ENCODE measurements around the gene LTBP1. TPM values are rescaled to one million over a fixed set of nuclear protein-coding genes. Genes with fewer than 3 reads are reported as not detected.

The LTBP1 gene
- total and polyA plus RNA-seq, 2 of the 13 experiments (the other 11 are each of a cell fraction or from before 2014, with no cell fraction given): 0.12 to 0.22 TPM

- Histone ChIP-seq H3K36me3 (replicated peaks in 1 of 2; ENCODE audit: control insufficient read depth in 1 of 2, insufficient read depth in 2 of 2, low read length in 2 of 2) (no peaks in the 10 kb centered on the region), H3K4me3 (replicated peaks in 1 of 3; ENCODE audit: insufficient read depth in 1 of 3, low read depth in 2 of 3, low read length in 3 of 3) (no peak overlapping the region), H3K9me3 (ENCODE audit: low read length) (no peaks in the 10 kb centered on the region), H3K9ac (ENCODE audit: insufficient read depth, low read depth, low read length) (no peak overlapping the region), H3K4me1 (ENCODE audit: insufficient read depth, low read length) (no peaks in the 10 kb centered on the region), H3K27me3 (ENCODE audit: control insufficient read depth in 1 of 2, insufficient read depth in 2 of 2, low read length in 2 of 2) (peaks cover 0 to 3% of the 10 kb centered on the region in 2 experiments; a peak in 2 of 5 replicates), H4K20me1 (ENCODE audit: insufficient read depth, low read length) (no peaks in the 10 kb centered on the region), H3K79me2 (ENCODE audit: insufficient read depth, low read length) (no peaks in the 10 kb centered on the region), H2AFZ (ENCODE audit: low read length) (no peak overlapping the region), H3K27ac (ENCODE audit: extremely low read length, insufficient read depth, low read length) (no peak overlapping the region), H3K4me2 (ENCODE audit: low read depth, low read length) (no peak overlapping the region)
- TF ChIP-seq NFRKB (IDR thresholded peaks at IDR 0.05): no peak
- no peak for TF ChIP-seq NFE2 (CRISPR knock-in tag; IDR thresholded peaks at IDR 0.05)
- TF ChIP-seq, protein P1, sequence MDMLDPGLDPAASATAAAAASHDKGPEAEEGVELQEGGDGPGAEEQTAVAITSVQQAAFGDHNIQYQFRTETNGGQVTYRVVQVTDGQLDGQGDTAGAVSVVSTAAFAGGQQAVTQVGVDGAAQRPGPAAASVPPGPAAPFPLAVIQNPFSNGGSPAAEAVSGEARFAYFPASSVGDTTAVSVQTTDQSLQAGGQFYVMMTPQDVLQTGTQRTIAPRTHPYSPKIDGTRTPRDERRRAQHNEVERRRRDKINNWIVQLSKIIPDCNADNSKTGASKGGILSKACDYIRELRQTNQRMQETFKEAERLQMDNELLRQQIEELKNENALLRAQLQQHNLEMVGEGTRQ (IDR thresholded peaks at IDR 0.05; ENCODE audit: low read depth, low read length): peak; percentile 37; the same call in 1 of the 2 replicates
- TF ChIP-seq, protein P1 (CRISPR knock-in tag; IDR thresholded peaks at IDR 0.05; ENCODE audit: borderline replicate concordance): no peak
- TF ChIP-seq SNAPC2 (CRISPR knock-in tag; IDR thresholded peaks at IDR 0.05): no peak
- TF ChIP-seq, protein P2, sequence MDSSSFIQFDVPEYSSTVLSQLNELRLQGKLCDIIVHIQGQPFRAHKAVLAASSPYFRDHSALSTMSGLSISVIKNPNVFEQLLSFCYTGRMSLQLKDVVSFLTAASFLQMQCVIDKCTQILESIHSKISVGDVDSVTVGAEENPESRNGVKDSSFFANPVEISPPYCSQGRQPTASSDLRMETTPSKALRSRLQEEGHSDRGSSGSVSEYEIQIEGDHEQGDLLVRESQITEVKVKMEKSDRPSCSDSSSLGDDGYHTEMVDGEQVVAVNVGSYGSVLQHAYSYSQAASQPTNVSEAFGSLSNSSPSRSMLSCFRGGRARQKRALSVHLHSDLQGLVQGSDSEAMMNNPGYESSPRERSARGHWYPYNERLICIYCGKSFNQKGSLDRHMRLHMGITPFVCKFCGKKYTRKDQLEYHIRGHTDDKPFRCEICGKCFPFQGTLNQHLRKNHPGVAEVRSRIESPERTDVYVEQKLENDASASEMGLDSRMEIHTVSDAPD (CRISPR knock-in tag; IDR thresholded peaks at IDR 0.05): no peak
- no peak for TF ChIP-seq ZKSCAN5 (CRISPR knock-in tag; IDR thresholded peaks at IDR 0.05)
- TF ChIP-seq MXI1 (IDR thresholded peaks at IDR 0.05; ENCODE audit: borderline replicate concordance, low read depth, low read length): no peak
- TF ChIP-seq RAD51 (IDR thresholded peaks at IDR 0.05; ENCODE audit: borderline replicate concordance): peak; percentile 45; the same call in 1 of the 2 replicates
- no peak for TF ChIP-seq NR2F2 (IDR thresholded peaks at IDR 0.05; ENCODE audit: borderline replicate concordance, low read depth)
- TF ChIP-seq ZNF672 (CRISPR knock-in tag; IDR thresholded peaks at IDR 0.05): no peak
- TF ChIP-seq, protein P3, sequence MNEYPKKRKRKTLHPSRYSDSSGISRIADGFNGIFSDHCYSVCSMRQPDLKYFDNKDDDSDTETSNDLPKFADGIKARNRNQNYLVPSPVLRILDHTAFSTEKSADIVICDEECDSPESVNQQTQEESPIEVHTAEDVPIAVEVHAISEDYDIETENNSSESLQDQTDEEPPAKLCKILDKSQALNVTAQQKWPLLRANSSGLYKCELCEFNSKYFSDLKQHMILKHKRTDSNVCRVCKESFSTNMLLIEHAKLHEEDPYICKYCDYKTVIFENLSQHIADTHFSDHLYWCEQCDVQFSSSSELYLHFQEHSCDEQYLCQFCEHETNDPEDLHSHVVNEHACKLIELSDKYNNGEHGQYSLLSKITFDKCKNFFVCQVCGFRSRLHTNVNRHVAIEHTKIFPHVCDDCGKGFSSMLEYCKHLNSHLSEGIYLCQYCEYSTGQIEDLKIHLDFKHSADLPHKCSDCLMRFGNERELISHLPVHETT (CRISPR knock-in tag; conservative IDR thresholded peaks at IDR 0.05): no peak
- no peak for ATAC-seq
- intact Hi-C loops (cut with micrococcal nuclease; ENCODE audit: unreplicated experiment) (no loop called here), in situ Hi-C loops (cut with HindIII; ENCODE audit: extremely low pct_ligation_motif_present, low pct_unique_long_range_greater_than_20kb) (no loop called here)
- POLR2A ChIA-PET: no interaction called here
- CTCF ChIA-PET (ENCODE audit: low intra/inter-chr PET ratio, low total read pairs): no interaction called here
- FAIRE-seq: no peak
- 59% methylated on average over 5 of the region's 5 CpGs for WGBS (ENCODE audit: low lambda C conversion rate)
- no peak for DNase-seq (ENCODE audit: low spot score)
- BruUV-seq (replicated peaks): no TSS peak
These were observed 16.3 kb upstream of the LTBP1 start for GRCh38 chr2:32930436-32930835.

Measured in HepG2 (cell line).